GM12891 (cell line): ENCODE results near the gene BAD.

Source experiments
- PAX5 ChIP-seq: IDR thresholded peaks from 2 replicates; pipeline ENCODE4 v1.6.1; 2011; ENCODE audit warnings: low read length, moderate library complexity, mild to moderate bottlenecking; ENCODE audit not compliant: insufficient read depth, severe bottlenecking
- POLR2A ChIP-seq: IDR thresholded peaks from 2 replicates; pipeline ENCODE4 v1.6.1; 2011; ENCODE audit warnings: low read depth, low read length, control low read depth

DNA sequence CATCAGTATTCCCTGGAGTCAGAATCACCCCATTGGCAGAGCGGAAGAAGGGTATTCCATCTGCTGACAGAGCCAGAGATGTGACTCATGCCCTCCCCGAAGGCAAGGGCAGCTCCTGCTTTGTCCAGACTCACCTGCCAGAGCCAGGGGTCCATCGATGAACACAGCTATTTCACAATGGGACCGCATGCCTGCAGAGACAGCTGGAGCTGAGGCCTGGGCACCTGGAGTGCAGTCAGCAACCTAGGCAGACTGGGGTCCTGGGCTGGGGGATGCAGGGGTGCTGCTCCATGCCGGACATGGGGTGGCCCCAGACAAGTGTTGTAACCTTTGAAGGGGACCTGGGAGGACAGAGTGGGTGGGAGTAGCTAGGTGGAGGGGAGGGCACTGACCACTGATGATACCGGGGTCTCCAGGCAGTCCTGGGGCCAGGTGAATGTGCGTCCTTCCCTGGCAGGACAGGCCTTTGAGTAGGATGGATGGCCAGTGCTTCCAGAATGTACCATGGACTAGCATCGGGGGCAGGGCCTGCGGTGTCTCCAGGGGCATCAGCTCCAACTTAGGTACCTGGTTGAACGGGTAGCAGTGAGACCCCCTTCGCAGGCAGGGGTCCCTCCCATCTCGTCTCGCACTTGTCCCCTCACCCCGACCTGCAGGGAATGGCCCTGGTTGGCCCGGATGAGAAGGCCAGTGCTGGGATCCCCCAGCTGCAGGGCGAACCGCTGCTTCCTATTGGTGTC lies 60.1 kb downstream of the BAD start:
- TF ChIP-seq POLR2A, result 0 out of 2 replicates have a peak, but pooled peaks have one; percentile 25
- TF ChIP-seq PAX5, result no peak
